ENCODE measurements around the gene CDC5L. TPM values are rescaled to one million over a fixed set of nuclear protein-coding genes. Genes with fewer than 3 reads are reported as not detected.

Gene CDC5L
- total RNA-seq, 4 donors from 2014 or later, result 9.9 to 23.1 (median 15.3) TPM

DNA sequence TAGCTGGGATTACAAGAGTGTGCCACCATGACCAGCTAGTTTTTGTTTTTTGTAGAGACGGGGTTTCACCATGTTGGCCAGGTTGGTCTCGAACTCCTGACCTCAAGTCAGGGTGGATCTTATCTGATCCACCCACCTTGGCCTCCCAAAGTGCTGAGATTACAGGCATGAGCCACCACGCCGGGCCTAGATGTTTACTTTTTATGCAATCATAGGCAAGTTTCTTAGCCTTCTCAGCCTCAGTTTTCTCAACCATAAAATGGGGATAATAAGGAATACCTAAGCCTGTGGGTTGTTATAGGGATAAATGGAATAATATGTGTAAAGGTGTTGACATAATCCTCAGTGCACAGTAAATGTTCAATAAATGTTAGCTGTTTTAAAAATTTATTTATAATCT is 35.2 kb upstream of the CDC5L start:
- Histone ChIP-seq H3K36me3 (no peaks in the 10 kb centered on the region), H3K4me3 (no peak overlapping the region), H3K27me3 (no peaks in the 10 kb centered on the region), H3K27ac (no peak overlapping the region), H3K9me3 (no peaks in the 10 kb centered on the region), H3K4me1 (no peaks in the 10 kb centered on the region)
- TF ChIP-seq, protein P1, sequence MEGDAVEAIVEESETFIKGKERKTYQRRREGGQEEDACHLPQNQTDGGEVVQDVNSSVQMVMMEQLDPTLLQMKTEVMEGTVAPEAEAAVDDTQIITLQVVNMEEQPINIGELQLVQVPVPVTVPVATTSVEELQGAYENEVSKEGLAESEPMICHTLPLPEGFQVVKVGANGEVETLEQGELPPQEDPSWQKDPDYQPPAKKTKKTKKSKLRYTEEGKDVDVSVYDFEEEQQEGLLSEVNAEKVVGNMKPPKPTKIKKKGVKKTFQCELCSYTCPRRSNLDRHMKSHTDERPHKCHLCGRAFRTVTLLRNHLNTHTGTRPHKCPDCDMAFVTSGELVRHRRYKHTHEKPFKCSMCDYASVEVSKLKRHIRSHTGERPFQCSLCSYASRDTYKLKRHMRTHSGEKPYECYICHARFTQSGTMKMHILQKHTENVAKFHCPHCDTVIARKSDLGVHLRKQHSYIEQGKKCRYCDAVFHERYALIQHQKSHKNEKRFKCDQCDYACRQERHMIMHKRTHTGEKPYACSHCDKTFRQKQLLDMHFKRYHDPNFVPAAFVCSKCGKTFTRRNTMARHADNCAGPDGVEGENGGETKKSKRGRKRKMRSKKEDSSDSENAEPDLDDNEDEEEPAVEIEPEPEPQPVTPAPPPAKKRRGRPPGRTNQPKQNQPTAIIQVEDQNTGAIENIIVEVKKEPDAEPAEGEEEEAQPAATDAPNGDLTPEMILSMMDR (IDR thresholded peaks at IDR 0.05), result no peak
- no peak for TF ChIP-seq POLR2A (IDR thresholded peaks at IDR 0.05)
- no peak for DNase-seq

DNA sequence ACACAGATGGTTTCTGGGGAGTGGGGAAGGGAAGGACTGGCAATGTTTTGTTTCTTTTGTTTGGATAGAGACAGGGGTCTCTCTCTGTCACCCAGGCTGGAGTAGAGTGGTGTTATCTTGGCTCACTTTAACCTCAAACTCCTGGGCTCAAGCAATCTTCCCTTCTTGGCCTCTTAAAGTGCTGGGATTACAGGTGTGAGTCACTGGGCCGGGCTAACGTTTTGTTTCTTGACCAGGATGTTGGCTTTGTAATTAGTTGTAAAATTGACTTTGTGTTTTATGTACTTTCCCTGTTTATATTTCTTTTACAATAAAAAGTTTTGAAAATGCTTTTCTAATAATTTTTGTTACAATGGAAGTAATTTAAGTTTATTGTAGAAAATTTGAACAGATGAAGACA is 34.2 kb upstream of the CDC5L start:
- no peaks in the 10 kb centered on the region for H3K27me3 ChIP-seq
- no peaks in the 10 kb centered on the region for H3K4me1 ChIP-seq
- H3K36me3 ChIP-seq, result no peaks in the 10 kb centered on the region
- H3K9me3 ChIP-seq, result no peaks in the 10 kb centered on the region
- H3K4me3 ChIP-seq, result no peak overlapping the region
- no peak overlapping the region for H3K27ac ChIP-seq
- DNase-seq, result no peak
- TF ChIP-seq, protein P1 (IDR thresholded peaks at IDR 0.05), result no peak
- no peak for TF ChIP-seq POLR2A (IDR thresholded peaks at IDR 0.05)

DNA sequence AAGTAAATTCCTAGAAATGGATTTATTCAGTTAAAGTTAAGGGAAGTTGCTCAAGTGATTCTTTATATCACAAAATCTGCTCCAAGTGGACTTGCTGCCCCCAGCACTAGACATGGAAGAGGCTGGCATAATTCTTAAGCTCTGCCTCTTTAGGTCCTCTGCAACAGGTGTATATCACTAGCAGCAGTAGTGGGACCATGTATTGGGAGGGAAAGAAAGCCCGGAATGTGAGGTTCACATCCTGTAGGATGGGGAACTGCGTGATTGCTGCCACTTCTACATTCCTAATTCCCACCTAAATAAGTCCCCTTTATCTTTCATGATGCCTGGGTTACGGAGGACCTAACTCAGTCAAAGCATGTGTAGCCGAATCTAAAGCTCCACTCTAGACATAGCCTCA is 31.9 kb upstream of the CDC5L start:
- Histone ChIP-seq H3K4me1 (no peaks in the 10 kb centered on the region), H3K27ac (no peak overlapping the region), H3K4me3 (no peak overlapping the region), H3K36me3 (no peaks in the 10 kb centered on the region), H3K9me3 (no peaks in the 10 kb centered on the region), H3K27me3 (no peaks in the 10 kb centered on the region)
- no peak for DNase-seq
- TF ChIP-seq POLR2A (IDR thresholded peaks at IDR 0.05), result no peak
- TF ChIP-seq, protein P1 (IDR thresholded peaks at IDR 0.05), result no peak

DNA sequence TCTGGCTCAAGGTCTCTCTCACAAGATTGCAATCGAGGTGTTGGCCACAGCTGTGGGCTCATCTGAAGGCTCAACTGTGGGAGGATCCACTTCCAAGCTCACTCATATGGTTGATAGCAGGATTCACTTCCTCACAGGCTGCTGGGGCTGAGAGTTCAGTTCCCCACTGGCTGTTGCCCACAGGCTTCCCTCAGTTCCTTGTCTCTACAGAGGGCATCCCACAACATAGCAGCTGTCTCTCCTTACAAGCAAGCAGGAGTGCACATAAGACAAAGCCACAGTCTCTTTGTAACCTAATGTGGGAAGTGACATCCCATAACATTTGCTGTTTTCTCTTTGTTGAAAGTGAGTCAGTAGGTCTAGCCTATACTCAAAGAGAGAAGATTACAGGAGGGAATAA is 31.0 kb upstream of the CDC5L start:
- TF ChIP-seq, protein P1 (IDR thresholded peaks at IDR 0.05), result no peak
- no peak for TF ChIP-seq POLR2A (IDR thresholded peaks at IDR 0.05)
- Histone ChIP-seq H3K36me3 (no peaks in the 10 kb centered on the region), H3K9me3 (no peaks in the 10 kb centered on the region), H3K27ac (no peak overlapping the region), H3K4me3 (no peak overlapping the region), H3K4me1 (no peaks in the 10 kb centered on the region), H3K27me3 (no peaks in the 10 kb centered on the region)
- DNase-seq, result no peak

DNA sequence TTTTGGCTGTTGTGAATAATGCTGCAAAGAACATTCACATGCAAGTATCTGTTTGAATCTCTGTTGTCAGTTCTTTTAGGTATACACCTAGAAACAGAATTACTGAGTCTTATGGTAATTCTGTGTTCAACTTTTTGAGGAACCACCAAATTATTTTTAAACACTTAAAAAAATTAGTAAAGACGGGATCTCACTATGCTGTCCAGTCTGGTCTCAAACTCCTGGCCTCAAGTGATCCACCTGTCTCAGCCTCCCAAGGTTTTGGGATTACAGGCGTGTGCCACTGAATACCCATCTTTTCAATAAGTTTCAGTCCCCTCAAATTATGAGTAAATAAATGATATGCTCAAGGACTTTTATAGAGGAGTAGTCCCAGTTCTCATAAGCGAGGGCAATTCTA is 27.5 kb upstream of the CDC5L start:
- no peaks in the 10 kb centered on the region for H3K27me3 ChIP-seq
- H3K4me3 ChIP-seq, result no peak overlapping the region
- TF ChIP-seq POLR2A (IDR thresholded peaks at IDR 0.05), result no peak
- TF ChIP-seq, protein P1 (IDR thresholded peaks at IDR 0.05), result no peak
- DNase-seq, result no peak
- no peak overlapping the region for H3K27ac ChIP-seq
- H3K36me3 ChIP-seq, result no peaks in the 10 kb centered on the region
- H3K4me1 ChIP-seq, result no peaks in the 10 kb centered on the region
- H3K9me3 ChIP-seq, result no peaks in the 10 kb centered on the region

DNA sequence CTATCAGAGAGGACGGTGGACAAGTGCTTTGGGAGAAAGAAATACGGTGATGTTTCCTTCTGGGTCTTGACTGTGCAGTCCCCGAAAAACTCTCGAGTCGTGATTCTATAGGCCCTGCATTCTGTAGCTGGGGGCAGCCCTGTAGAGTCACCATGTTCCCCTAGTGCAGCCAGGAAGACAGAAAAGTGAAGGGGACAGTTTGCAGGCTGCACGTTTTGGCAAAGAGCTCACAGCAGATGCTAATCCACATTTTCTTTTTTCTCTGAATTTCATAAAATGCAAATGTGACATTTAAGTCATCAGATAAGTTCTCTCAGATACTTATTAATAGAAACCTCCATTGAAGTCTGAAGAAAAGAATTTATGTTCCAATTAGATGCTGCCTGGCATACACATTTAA is 25.6 kb upstream of the CDC5L start:
- Histone ChIP-seq H3K4me1 (no peaks in the 10 kb centered on the region), H3K36me3 (no peaks in the 10 kb centered on the region)

More for the DNA sequence above, 25.6 kb upstream of the CDC5L start:
- TF ChIP-seq POLR2A (IDR thresholded peaks at IDR 0.05), result no peak
- TF ChIP-seq, protein P1 (IDR thresholded peaks at IDR 0.05), result no peak
- Histone ChIP-seq H3K27ac (no peak overlapping the region), H3K4me3 (no peak overlapping the region), H3K9me3 (no peaks in the 10 kb centered on the region), H3K27me3 (no peaks in the 10 kb centered on the region)
- DNase-seq, result no peak
